Stomach (tissue), 4 donors: Measurements from ENCODE around the gene TLL2.

Experiments used
- EP300 ChIP-seq: sonication (generic); formaldehyde crosslinking; IDR thresholded peaks from one replicate; pipeline ENCODE4 v1.6.1; 2017; ENCODE audit warnings: antibody characterized with exemption
- POLR2A ChIP-seq, 4 donors: fragments of 450-650 bp; IDR thresholded peaks; one replicate each; pipeline ENCODE4 v1.6.1; 2016; ENCODE audit warnings: antibody characterized with exemption in 4 of 4, control low read depth in 2 of 4, mild to moderate bottlenecking in 1 of 4, moderate library complexity in 1 of 4
- POLR2AphosphoS5 ChIP-seq, 3 donors: sonication (generic); formaldehyde crosslinking; IDR thresholded peaks; one replicate each; pipeline ENCODE4 v1.6.1; 2016; ENCODE audit warnings: antibody characterized with exemption in 3 of 3
- TF ChIP-seq, protein P1 (sequence below), 7 experiments: fragments of 450-650 bp in 4 of 7; fragments of 200-600 bp in 3 of 7; sonication (generic) in 3 of 7; IDR thresholded peaks; one replicate each; pipeline ENCODE4 v1.5.1; 2016 to 2019; ENCODE audit warnings: antibody characterized with exemption in 7 of 7, control low read depth in 2 of 7, mild to moderate bottlenecking in 1 of 7

DNA sequence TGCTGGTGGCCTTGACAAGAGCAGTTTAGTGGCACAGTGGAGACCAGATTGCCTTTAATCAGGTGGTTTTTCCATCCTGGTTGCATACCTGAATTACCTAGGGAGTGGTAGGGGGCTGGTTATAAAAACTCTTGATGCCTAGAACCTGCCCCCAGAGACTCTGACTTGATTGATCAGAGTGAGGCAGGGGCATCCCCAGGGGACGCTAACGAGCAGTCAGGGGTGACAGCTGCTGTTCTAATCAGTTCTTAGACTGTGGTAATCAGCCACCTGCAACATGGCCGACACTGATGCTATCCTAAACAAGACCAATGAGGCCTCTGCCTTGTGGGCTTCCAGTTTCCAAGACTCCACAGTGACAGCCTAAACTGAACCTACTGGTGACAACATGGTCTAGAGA lies 153.0 kb downstream of the TLL2 start:
- TF ChIP-seq POLR2A (IDR thresholded peaks at IDR 0.05) = no peak
- TF ChIP-seq EP300 = no peak
- TF ChIP-seq, protein P1, sequence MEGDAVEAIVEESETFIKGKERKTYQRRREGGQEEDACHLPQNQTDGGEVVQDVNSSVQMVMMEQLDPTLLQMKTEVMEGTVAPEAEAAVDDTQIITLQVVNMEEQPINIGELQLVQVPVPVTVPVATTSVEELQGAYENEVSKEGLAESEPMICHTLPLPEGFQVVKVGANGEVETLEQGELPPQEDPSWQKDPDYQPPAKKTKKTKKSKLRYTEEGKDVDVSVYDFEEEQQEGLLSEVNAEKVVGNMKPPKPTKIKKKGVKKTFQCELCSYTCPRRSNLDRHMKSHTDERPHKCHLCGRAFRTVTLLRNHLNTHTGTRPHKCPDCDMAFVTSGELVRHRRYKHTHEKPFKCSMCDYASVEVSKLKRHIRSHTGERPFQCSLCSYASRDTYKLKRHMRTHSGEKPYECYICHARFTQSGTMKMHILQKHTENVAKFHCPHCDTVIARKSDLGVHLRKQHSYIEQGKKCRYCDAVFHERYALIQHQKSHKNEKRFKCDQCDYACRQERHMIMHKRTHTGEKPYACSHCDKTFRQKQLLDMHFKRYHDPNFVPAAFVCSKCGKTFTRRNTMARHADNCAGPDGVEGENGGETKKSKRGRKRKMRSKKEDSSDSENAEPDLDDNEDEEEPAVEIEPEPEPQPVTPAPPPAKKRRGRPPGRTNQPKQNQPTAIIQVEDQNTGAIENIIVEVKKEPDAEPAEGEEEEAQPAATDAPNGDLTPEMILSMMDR (IDR thresholded peaks at IDR 0.05) = no peak
- no peak for TF ChIP-seq POLR2AphosphoS5 (IDR thresholded peaks at IDR 0.05)
